Subcutaneous adipose tissue (tissue), 4 donors: Measurements from ENCODE around the gene SUSD1. TPM values are rescaled to one million over a fixed set of nuclear protein-coding genes. Genes with fewer than 3 reads are reported as not detected.

Experiments used
- total RNA-seq, 4 donors: library from RNA; depleted of rRNA; stranded (reverse); fragments of >200 nt; gene quantifications; one replicate each; pipeline ENCODE4 v1.1.0, GENCODE V29; 2016
- TF ChIP-seq, protein P1 (sequence below): fragments of 450-650 bp; IDR thresholded peaks from one replicate; pipeline ENCODE4 v1.5.1; 2016; ENCODE audit warnings: low read depth, mild to moderate bottlenecking, control low read depth, antibody characterized with exemption, moderate library complexity

The SUSD1 gene
- total RNA-seq, 4 donors from 2014 or later, result 8.4 to 24.6 (median 16.3) TPM

DNA sequence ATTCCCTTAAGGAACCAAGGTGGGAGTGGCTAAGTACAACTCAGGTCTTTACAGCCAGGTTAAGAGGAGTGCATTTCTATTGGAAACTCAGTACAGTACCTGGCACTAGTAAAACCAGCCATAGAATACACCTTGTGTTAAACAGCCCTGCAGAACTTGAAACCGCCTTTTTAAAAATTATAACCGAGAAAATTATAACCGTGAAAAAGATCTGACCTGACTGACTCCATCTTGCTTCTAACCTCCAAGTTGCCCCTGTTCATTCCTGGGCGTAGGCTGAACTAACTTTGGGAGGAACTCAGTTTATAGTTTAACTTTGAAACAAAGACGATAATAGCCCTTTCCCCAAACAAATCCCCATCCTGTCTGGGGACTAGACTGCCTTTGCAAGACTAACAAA, 132.3 kb downstream of the SUSD1 start:
- TF ChIP-seq, protein P1, sequence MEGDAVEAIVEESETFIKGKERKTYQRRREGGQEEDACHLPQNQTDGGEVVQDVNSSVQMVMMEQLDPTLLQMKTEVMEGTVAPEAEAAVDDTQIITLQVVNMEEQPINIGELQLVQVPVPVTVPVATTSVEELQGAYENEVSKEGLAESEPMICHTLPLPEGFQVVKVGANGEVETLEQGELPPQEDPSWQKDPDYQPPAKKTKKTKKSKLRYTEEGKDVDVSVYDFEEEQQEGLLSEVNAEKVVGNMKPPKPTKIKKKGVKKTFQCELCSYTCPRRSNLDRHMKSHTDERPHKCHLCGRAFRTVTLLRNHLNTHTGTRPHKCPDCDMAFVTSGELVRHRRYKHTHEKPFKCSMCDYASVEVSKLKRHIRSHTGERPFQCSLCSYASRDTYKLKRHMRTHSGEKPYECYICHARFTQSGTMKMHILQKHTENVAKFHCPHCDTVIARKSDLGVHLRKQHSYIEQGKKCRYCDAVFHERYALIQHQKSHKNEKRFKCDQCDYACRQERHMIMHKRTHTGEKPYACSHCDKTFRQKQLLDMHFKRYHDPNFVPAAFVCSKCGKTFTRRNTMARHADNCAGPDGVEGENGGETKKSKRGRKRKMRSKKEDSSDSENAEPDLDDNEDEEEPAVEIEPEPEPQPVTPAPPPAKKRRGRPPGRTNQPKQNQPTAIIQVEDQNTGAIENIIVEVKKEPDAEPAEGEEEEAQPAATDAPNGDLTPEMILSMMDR, result no peak

DNA sequence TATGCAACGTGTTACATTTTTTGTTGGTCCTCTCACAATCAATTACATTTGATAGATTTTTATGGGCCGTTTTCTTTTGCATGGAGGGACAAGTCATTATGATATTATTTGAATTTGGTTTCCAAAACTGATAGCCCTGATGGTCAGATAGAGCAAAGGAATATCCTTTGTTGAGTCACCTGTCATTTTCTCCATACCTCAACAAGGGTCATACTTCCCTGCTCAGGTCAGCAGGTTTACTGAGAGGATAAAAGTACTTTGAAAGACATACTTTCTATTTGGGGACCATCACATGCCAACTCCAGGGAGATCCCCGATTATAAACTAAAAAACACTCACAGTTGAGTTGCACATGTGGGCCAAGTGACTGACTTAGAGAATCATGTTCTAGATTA, 132.9 kb downstream of the SUSD1 start:
- TF ChIP-seq, protein P1, result no peak

DNA sequence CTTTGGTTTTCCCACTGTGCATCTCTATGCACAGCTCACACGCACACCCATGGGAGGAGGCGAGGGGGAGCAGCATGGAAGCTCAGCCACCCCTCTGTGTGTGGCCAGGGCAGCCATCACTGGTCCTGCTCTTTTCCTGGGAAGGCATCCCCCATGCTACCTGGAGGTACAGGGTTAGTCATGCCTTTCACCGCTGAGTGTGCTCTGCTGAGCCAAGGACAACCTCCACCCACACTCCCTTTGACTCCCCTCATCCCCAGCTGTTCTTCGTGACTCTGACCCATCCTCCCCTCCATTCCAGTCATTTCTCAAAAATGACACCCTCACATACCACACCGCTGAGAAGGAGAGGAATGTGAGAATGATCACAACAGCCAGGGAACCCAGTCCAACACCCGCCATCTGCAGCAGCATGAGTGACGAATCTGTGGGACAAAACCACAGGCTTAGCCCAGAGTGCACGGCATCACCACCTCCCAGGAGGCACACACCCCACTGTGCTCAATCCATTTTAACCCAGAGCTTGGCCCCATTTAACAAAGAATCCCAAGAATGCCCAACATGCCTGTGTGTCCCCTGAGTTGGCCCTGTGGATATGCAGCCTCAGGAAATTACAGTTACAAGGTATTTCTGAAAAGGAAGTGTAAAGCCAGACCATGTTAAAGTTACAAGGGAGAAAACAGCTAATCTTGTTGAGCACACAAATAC, 133.4 kb downstream of the SUSD1 start:
- TF ChIP-seq, protein P1, result no peak

DNA sequence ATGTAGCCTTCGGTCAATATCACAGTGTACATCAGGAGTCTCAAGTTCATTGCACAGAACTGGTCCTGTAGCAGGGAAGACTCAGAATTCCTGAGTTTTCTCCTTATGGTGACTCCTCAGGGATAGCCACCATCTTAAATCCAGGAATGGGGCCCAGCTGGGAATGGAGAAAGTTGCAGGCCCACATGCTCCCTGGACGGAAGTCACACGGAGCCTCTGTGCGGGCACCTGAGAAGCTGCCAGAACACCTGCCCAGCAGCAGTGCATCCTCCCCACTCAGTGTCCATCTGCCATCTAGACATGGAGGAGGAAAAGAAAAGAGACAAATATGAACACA, 133.9 kb downstream of the SUSD1 start:
- TF ChIP-seq, protein P1, result no peak

DNA sequence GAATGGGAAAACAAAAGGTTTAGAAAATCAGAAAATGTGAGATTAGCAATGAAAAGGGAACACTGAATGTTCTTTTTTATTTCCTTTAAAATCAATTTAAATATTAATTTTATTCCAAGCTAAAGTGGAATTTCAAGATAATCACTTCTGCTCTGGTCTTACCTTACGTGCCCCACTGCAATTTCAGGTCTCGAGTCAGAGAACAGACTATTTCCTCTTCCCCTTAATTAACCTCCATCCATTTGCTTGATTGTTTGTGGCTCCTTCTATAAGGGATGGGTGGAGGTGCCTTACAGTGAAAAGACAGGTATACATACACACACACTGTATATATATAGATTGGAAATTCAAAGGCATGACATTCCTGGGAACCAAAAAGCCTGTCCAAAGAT, 137.1 kb downstream of the SUSD1 start:
- TF ChIP-seq, protein P1, result no peak

DNA sequence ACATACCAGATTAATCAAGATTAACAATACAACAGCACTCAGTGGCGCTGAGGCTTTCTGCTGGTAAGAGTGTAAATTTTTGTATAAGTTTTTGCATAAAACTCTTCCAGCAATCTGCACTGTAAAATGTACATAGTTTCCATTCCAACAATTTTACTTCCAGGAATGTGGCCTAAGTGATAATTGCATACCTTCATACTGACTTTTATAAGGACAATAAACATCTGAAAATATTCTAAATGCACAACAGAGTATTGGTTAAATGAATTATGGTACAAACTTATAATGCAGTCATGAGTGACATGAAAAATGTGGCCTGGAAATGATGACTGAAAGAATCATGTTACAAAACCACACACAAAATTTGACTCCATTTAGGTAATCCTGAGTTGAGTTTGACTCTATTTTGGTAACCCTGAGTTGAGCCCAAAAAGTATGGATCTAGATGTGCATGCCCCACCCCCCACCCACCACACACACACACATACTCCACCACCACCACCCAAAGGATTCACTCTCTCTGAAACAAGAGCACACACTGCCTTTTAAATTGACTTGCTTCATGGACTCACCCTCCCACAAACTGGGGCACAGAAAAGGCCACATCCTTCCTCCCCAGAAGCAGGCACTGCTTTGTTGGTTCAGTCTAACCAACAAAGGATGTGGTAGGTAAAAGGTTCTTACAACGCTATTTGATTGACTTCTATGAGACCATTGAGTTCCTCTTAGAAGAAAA, 137.6 kb downstream of the SUSD1 start:
- TF ChIP-seq, protein P1, result no peak

DNA sequence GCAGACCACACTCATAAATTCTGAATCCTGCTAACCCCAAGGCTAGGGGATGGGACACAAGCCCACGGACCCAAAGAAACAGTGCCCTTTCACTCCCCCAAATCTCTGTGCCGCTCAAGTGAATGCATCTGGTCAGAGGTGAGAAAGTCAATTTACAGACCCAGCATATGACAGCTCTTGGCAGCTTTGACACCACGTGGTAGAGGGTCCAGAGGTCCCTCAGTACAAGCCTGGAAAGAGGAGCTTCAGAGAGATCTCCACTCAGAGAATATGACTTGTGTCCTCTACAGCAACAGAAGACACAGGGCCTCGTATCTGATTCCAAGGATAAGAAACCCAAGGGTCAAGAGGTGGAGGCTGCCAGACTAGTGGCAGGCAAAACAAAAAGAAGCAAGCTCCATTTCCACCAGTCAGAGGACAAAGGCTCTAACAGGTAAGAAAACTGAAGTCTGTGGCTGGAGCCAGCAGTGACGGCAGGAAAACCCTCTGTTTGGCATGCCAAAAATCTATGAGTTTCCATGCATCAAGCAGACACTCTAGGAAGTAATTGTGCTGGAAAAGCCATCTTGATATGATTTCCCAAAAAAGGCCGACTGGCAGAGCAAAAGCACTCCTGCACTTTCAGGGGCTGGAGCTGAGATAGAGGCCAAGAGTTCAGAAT, 139.8 kb downstream of the SUSD1 start:
- TF ChIP-seq, protein P1, result no peak
